Right cardiac atrium (tissue), 5 donors: Measurements from ENCODE around the gene ANKRD6. TPM values are rescaled to one million over a fixed set of nuclear protein-coding genes. Genes with fewer than 3 reads are reported as not detected.
A peak's percentile ranks its signal among the peaks of the same experiment; 100 is the strongest.
"Not testable (repeated sequence)": the region's sequence is repeated elsewhere in the genome, so short reads cannot be mapped to it uniquely, and the experiment has no call there.

Source experiments
- ATAC-seq, 2 donors: fragments of 200-7000 bp; cut with Tn5 transposase; one replicate each; pipeline versions ENCODE4 v1.8.0 to v1.9.1; 2020; ENCODE audit warnings: moderate library complexity in 2 of 2, mild to moderate bottlenecking in 1 of 2
- DNase-seq, 3 donors: peaks; one replicate each; pipeline ENCODE4 v3.0.0-alpha.2; 2020
- H3K27ac ChIP-seq: one replicate; pipeline ENCODE4 v1.5.1; 2013; ENCODE audit warnings: mild to moderate bottlenecking, low read length, control low read depth, moderate library complexity
- H3K27me3 ChIP-seq: one replicate; pipeline ENCODE4 v1.6.1; 2013; ENCODE audit not compliant: control insufficient read depth, insufficient read depth
- H3K4me1 ChIP-seq: one replicate; pipeline ENCODE4 v1.6.1; 2013; ENCODE audit warnings: low read length; ENCODE audit not compliant: control insufficient read depth, insufficient read depth
- H3K4me3 ChIP-seq: one replicate; pipeline ENCODE4 v1.5.1; 2013; ENCODE audit warnings: low read length, control low read depth
- H3K9me3 ChIP-seq: one replicate; pipeline ENCODE4 v1.6.1; 2013; ENCODE audit warnings: low read length; ENCODE audit not compliant: control insufficient read depth
- WGBS: extraction: QIAGEN DNeasy Blood & Tissue Kit; methylation state at CpG from one replicate; pipeline ENCODE4 v1.1.7; 2013; 5-methylcytosine and 5-hydroxymethylcytosine counted together
- intact Hi-C, 4 donors: fragments of 100-400 bp; cut with DNase I; formaldehyde crosslinking; loops; one replicate each; pipeline versions ENCODE4 v1.11.0 to v1.14.0; 2022 to 2023
- polyA plus RNA-seq: library from polyadenylated mRNA; stranded (reverse); fragments of 200-250 nt; gene quantifications from one replicate; pipeline ENCODE4 v1.2.3, GENCODE V29; 2013
- total RNA-seq, 4 donors: library from RNA; stranded (reverse); fragmentation: NEBNext Ultra II Directional; extraction: Animal tissue kit (Norgen Biotek cat#: 25700); gene quantifications; one replicate each; pipeline ENCODE4 v1.2.1, GENCODE V29; 2021
- donor health status: healthy with polysubstance abuse.
- donor health status: DM: no; HTN: yes; CAD: no.
- donor health status: DM: no; HTN: no; CAD: no.
- donor health status: DM: no; HTN: yes; CAD: no; lungs with severe emphysema.
- donor health status: DM: yes; HTN: yes; CAD: no.

The ANKRD6 gene
- total and polyA plus RNA-seq, 5 donors = 6.7 to 22.8 (median 19.8) TPM

DNA sequence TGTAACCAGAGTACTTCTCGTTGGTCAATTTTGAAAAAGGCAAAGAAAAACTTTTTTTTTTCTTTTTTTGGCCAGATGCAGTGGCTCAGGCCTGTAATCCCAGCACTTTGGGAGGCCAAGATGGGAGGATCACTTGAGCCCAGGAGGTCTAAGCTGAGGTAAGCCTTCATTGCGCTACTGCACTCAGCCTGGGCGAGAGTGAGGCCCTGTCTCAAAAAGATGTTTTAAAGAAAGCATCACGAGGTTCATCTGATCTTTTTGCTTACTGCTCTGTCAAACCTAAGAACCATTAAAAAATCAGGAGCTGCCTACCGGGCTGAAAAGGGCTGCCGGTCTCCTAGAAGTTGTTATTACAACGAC is 205.0 kb downstream of the ANKRD6 start:
- Histone ChIP-seq H3K27me3 (no peaks in the 10 kb centered on the region), H3K4me1 (no peaks in the 10 kb centered on the region), H3K9me3 (no peaks in the 10 kb centered on the region), H3K4me3 (peak overlapping the region; percentile 56), H3K27ac (peak overlapping the region; percentile 90)
- intact Hi-C loops = no loop called here
- ATAC-seq = peak in 1 of 2 donors; percentile 17
- 19% methylated on average over 7 of the region's 7 CpGs for WGBS
- DNase-seq = no peak

DNA sequence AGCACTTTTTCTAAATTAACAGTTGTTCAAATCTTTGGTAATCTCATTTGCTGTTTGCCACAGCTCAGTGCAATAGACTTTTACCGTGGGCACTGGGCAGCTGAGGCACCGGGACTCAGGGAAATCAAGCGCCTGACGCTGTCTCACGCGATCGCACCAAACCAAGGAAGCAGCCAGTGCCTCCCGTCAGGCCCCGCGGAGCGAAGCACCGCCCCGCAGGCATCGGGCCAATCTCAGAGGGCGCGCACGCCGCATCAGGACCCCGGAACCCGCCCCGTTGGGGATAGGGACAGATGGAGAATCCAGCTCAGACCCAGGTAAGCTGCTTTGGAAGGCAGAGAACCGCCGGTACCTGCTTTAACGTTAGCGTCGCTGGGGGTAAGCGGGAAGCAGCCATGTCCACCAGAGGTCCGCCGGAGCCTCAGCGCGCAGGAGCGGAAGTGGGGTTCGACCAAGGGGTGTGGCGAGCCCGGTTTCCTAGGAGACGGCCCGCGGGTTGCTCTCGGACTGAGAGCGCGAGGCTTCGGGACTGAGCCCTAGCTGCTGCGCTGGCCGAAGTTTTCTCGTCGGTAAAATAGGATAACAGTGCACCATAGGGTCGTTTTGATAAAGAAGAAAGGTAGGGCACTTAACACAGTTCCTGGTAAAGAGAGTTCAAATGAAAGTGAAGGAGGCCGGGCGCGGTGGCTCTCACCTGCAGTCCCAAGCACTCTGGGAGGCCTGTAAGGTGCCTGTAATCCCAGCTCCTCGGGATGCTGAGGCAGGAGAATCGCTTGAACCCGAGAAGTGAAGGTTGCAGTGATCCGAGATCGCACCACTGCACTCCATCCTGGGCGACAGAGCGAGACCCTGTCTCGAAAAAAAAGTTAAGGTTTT is 205.6 kb downstream of the ANKRD6 start, which contains the start of gene LYRM2:
LYRM2 (minus strand) TSS at position 428 of the 876 bp plus-strand sequence; CDS start at position 397, 31 bp downstream.
- 2% methylated on average over 58 of the region's 58 CpGs for WGBS
- no peaks in the 10 kb centered on the region for H3K4me1 ChIP-seq
- H3K9me3 ChIP-seq = no peaks in the 10 kb centered on the region
- H3K4me3 ChIP-seq = peak within 1 kb of the TSS; percentile 56
- ATAC-seq (peak; percentile 99 to 100), DNase-seq (peak; percentile 96 to 98 (median 97))
- peak within 1 kb of the TSS; percentile 90 for H3K27ac ChIP-seq
- intact Hi-C loops = no loop called here
- no peaks in the 10 kb centered on the region for H3K27me3 ChIP-seq

DNA sequence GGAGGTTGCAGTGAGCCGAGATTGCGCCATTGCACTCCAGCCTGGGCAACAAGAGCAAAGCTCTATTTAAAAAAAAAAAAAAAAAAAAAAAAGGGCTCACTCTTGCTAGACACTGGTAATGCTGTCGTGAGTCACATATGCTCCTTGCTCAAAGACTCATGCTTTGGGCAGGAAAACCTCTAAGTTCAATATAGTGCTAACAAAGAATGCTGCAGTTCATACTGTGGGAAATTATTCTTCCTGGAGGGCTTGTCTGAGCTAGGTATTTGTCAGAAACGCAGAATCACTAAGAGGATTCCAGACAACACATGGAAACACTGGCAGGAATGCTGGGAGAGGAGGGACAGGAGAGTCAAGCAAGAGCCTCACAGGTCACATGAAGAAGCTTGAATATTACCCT is 207.9 kb downstream of the ANKRD6 start:
- DNase-seq (no peak), ATAC-seq (no peak)
- H3K9me3 ChIP-seq = no peaks in the 10 kb centered on the region
- WGBS = 86% methylated on average over 4 of the region's 4 CpGs
- intact Hi-C loops = no loop called here
- H3K27me3 ChIP-seq = no peaks in the 10 kb centered on the region
- H3K4me1 ChIP-seq = no peaks in the 10 kb centered on the region
- H3K27ac ChIP-seq = no peak overlapping the region
- no peak overlapping the region for H3K4me3 ChIP-seq

DNA sequence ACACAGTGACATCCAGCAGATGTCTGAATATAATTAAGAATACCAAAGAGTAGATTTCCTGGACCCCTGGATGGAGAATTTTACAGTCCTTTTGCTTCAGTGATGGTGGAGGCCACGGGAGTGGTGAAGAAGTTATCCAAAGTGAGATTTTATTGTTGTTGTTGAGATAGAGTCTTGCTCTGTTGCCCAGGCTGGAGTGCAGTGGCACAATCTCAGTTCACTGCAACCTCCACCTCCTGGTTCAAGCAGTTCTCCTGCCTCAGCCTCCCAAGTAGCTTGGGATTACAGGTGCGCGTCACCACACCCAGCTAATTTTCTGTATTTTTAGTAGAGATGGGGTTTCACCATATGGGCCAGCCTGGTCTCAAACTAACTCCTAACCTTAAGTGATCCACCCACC is 208.6 kb downstream of the ANKRD6 start:
- intact Hi-C loops = not testable (repeated sequence)

DNA sequence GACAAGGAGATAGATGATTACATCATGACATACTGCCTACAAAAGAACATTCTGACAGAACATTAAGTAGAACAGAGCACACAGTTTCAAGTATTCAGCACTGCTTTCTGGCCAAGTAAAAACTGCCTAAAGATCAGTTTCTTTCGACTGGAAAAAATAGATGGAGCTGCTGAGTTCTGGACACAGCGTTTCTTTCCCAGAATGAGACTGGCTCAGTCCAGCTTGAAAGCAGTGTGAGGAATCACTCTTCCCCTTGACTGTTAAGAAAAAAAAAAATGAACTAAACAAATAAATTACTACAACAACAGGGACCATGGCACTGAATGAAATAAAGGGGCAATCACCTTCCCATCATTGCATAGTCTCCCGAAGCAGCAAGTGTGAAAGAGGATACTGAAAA is 210.0 kb downstream of the ANKRD6 start:
- 69% methylated on average over 3 of the region's 3 CpGs for WGBS
- H3K4me3 ChIP-seq = no peak overlapping the region
- intact Hi-C loops = no loop called here
- no peaks in the 10 kb centered on the region for H3K9me3 ChIP-seq
- H3K27me3 ChIP-seq = no peaks in the 10 kb centered on the region
- DNase-seq (no peak), ATAC-seq (no peak)
- no peak overlapping the region for H3K27ac ChIP-seq
- no peaks in the 10 kb centered on the region for H3K4me1 ChIP-seq

More for the DNA sequence above, 208.6 kb downstream of the ANKRD6 start:
- not testable (repeated sequence) for H3K4me1 ChIP-seq, H3K4me3 ChIP-seq, H3K27me3 ChIP-seq, H3K9me3 ChIP-seq, H3K27ac ChIP-seq, DNase-seq, ATAC-seq
- WGBS = 96% methylated on average over 3 of the region's 3 CpGs

DNA sequence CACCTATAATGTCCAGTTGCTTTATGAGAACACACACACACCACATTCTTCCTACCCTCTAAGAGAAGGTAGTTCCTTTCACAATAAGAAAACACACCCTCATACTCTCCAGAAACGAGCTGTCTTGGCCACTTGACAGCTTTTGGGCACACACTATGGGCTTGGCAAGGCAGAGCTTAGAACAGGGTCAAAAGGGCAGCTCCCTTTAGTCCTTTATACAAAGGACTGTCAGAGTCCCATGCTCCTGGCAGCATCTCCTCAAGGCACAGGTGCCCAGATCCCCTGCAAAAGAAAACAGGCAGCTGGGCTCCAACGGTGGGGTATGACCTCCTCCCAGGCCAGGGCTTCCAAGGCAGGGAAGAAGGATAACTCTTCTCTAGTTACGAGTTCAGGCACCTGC is 210.5 kb downstream of the ANKRD6 start:
- H3K4me3 ChIP-seq = no peak overlapping the region
- no peaks in the 10 kb centered on the region for H3K4me1 ChIP-seq
- no peak for ATAC-seq
- intact Hi-C loops = no loop called here
- H3K9me3 ChIP-seq = no peaks in the 10 kb centered on the region
- H3K27ac ChIP-seq = no peak overlapping the region
- no peaks in the 10 kb centered on the region for H3K27me3 ChIP-seq
- DNase-seq = no peak
- WGBS = 54% methylated on average over 3 of the region's 3 CpGs

DNA sequence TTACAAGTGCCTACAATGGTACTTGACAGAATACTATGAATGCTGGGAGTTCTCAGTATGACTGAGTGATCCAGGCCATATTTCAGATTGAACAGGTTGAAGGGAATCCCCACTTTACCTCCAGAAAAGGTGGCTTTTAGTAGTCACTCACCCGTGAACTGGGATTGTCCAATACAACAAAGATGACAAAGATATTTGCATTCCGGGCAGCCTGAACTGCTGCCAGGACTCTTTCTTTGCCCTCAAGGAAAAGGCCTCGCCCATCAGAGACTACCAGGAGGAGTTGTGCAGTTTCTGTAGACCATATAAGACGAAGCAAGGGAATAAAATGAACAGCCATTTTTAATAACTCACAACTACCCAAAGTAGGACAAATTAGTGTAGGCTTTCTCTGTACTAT is 211.9 kb downstream of the ANKRD6 start:
- ATAC-seq = no peak
- H3K4me1 ChIP-seq = no peaks in the 10 kb centered on the region
- no peaks in the 10 kb centered on the region for H3K27me3 ChIP-seq
- H3K4me3 ChIP-seq = no peak overlapping the region
- WGBS = 88% methylated on average over 4 of the region's 4 CpGs
- intact Hi-C loops = no loop called here
- no peak for DNase-seq
- H3K9me3 ChIP-seq = no peaks in the 10 kb centered on the region
- H3K27ac ChIP-seq = no peak overlapping the region

DNA sequence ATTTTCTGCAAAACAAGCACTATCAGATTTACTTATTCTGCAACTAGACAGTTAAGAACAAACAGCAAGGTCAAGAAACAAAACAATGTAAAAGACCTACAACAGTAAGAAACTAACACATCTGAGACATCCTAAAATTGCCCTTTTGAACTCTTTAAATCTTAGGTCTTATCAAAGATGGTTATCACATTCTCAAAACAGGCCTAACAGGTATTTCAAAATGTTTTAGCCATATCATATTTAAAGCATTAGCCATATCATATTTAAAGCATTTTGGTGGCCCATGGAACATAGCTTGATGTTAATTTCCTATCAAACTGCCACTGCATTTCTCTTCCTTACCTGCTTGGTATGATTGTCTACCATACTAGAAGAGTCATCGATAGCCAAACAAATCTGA is 216.7 kb downstream of the ANKRD6 start:
- Histone ChIP-seq H3K27me3 (no peaks in the 10 kb centered on the region), H3K4me1 (no peaks in the 10 kb centered on the region), H3K9me3 (no peaks in the 10 kb centered on the region), H3K27ac (no peak overlapping the region), H3K4me3 (no peak overlapping the region)
- 98% methylated on average over 1 of the region's 1 CpG for WGBS
- intact Hi-C loops = no loop called here
- ATAC-seq = no peak
- no peak for DNase-seq

DNA sequence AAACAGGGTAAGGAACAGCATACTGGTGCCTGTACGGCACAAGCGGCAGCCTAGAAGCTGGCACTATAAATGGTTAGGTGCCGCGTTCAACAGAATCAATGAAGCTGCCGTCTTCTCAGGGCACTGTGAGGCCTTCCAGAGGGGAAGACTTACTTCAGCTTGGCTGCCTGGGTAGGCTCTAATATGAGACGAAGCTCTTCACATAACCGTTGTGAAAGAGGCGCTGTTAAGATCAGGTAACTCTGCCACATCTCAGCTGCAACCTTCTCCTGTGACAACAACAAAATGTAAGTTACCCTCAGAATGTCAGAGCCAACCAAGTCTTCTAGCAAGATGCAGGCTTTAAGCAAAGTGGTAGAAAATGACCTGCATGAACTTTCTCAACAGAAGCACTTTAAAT is 217.6 kb downstream of the ANKRD6 start:
- H3K9me3 ChIP-seq = no peaks in the 10 kb centered on the region
- no peaks in the 10 kb centered on the region for H3K4me1 ChIP-seq
- ATAC-seq (no peak), DNase-seq (no peak)
- WGBS = 88% methylated on average over 8 of the region's 8 CpGs
- intact Hi-C loops = no loop called here
- H3K27ac ChIP-seq = no peak overlapping the region
- no peaks in the 10 kb centered on the region for H3K27me3 ChIP-seq
- H3K4me3 ChIP-seq = no peak overlapping the region

DNA sequence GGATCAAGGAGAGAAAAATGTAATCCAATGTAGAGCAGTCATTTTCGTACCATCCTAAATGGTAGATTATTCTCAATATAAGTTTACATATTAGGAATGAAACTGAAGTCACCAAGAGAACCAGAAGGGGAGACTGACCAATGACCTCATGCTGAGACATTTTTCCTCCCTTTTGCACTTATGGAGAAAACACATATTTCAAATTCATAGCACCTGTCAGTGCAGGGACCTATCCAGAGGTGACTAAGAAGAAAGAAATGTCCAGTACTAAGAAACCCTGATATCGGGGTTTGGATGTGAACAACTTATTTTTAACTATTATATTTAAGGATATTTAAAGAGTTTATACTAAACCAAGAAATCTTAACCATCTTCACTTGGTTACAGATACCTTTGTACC is 222.2 kb downstream of the ANKRD6 start:
- H3K4me3 ChIP-seq = no peak overlapping the region
- 95% methylated on average over 2 of the region's 2 CpGs for WGBS
- no peaks in the 10 kb centered on the region for H3K9me3 ChIP-seq
- DNase-seq = no peak
- H3K27ac ChIP-seq = no peak overlapping the region
- intact Hi-C loops = no loop called here
- ATAC-seq = no peak
- no peaks in the 10 kb centered on the region for H3K4me1 ChIP-seq
- H3K27me3 ChIP-seq = no peaks in the 10 kb centered on the region

DNA sequence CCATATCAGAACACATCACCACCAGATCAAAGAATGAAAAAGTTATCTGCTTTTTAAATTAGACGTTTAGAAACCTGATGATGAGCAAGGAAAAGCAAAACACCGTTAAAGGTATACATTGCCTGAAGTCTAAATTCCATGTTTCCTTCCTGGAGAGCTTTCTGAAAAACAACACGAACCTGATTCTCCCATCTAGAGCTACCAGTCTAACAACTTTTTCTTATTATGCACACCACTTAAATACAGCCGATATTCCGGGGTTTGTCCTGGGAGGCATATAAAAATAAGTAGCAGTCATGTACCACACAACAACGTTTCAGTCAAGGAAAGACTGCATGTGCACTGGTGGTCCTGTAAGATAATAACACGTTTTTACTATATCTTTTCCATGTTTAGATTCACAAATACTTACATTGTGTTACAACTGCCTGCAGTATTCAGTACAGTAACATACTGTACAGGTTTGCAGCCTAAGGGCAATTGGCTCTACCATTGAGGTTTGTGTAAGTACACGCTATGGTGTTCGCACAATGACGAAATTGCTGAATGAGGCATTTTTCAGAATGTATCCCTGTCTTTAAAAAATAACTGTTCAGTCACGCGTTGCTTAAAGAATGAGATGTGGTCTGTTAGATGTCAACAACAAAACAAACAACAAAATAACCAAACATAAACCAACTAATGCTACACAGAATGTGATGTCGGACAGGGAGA is 224.7 kb downstream of the ANKRD6 start:
- no peak overlapping the region for H3K27ac ChIP-seq
- no peaks in the 10 kb centered on the region for H3K27me3 ChIP-seq
- H3K4me3 ChIP-seq = no peak overlapping the region
- H3K4me1 ChIP-seq = no peaks in the 10 kb centered on the region
- DNase-seq = no peak
- 92% methylated on average over 13 of the region's 13 CpGs for WGBS
- no peaks in the 10 kb centered on the region for H3K9me3 ChIP-seq
- intact Hi-C loops = no loop called here
- no peak for ATAC-seq
